Right lobe of liver (tissue), 6 donors: ENCODE data around the gene RAD50. TPM values are rescaled to one million over a fixed set of nuclear protein-coding genes. Genes with fewer than 3 reads are reported as not detected.

ENCODE experiments used
- ATAC-seq, 4 donors: fragments of 200-7000 bp; cut with Tn5 transposase; one replicate each; pipeline ENCODE4 v1.9.1; 2020; ENCODE audit warnings: mild to moderate bottlenecking in 4 of 4, moderate library complexity in 4 of 4
- DNase-seq, 3 donors: peaks; one replicate each; pipeline ENCODE4 v3.0.0-alpha.2; 2020
- H3K27ac ChIP-seq, 3 donors: fragments of 200-600 bp; one replicate each; pipeline ENCODE4 v1.8.0; 2022
- H3K27me3 ChIP-seq, 2 donors: fragments of 200-600 bp; one replicate each; pipeline ENCODE4 v1.8.0; 2022
- H3K36me3 ChIP-seq, 4 donors: fragments of 200-600 bp; sonication (generic) in 1 of 4; one replicate each; pipeline versions ENCODE4 v1.5.1 to v1.8.0; 2017 to 2022; ENCODE audit warnings: control low read depth in 1 of 4
- H3K4me1 ChIP-seq, 4 donors: fragments of 200-600 bp; sonication (generic) in 1 of 4; one replicate each; pipeline versions ENCODE4 v1.5.1 to v1.8.0; 2017 to 2022; ENCODE audit warnings: control low read depth in 1 of 4
- H3K4me3 ChIP-seq, 3 donors: fragments of 200-600 bp; one replicate each; pipeline ENCODE4 v1.8.0; 2022
- H3K9me3 ChIP-seq, 4 donors: fragments of 200-600 bp; sonication (generic) in 1 of 4; one replicate each; pipeline versions ENCODE4 v1.5.1 to v1.8.0; 2017 to 2022; ENCODE audit warnings: control low read depth in 1 of 4
- CTCF ChIP-seq, 4 donors: fragments of 200-600 bp in 3 of 4; fragments of 450-650 bp in 1 of 4; IDR thresholded peaks; one replicate each; pipeline versions ENCODE4 v1.5.1 to v1.8.0; 2016 to 2022; ENCODE audit warnings: antibody characterized with exemption in 4 of 4, mild to moderate bottlenecking in 2 of 4
- POLR2A ChIP-seq: fragments of 450-650 bp; IDR thresholded peaks from one replicate; pipeline ENCODE4 v1.6.1; 2017; ENCODE audit warnings: antibody characterized with exemption, mild to moderate bottlenecking
- WGBS: methylation state at CpG from one replicate; pipeline ENCODE4 v1.1.6; 2018; ENCODE audit warnings: low coverage, low lambda C conversion rate; ENCODE audit not compliant: insufficient coverage; ENCODE audit errors: missing lambda C conversion rate; 5-methylcytosine and 5-hydroxymethylcytosine counted together
- intact Hi-C, 2 donors: fragments of 100-400 bp; cut with DNase I; formaldehyde crosslinking; loops; one replicate each; pipeline versions ENCODE4 v1.11.2 to v1.14.1; 2022
- total RNA-seq, 6 experiments: library from RNA; depleted of rRNA in 2 of 6; stranded (reverse); fragments of >200 nt in 2 of 6; fragmentation: NEBNext Ultra II Directional in 3 of 6; extraction: Animal tissue kit (Norgen Biotek cat#: 25700) in 3 of 6; gene quantifications; one replicate each; pipeline versions ENCODE4 v1.1.0 to v1.2.4, GENCODE V29; 2016 to 2023
- donor health status: DM: no; HTN: yes; CAD: no.
- donor health status: DM: no; HTN: no; CAD: no.
- donor health status: DM: no; HTN: no; CAD: no.
- donor health status: DM: no; HTN: yes; CAD: no.
- donor health status: DM: no; HTN: yes; CAD: no.

Gene RAD50
- total RNA-seq, 6 experiments from 2014 or later = 14.1 to 27.7 (median 17.9) TPM

DNA sequence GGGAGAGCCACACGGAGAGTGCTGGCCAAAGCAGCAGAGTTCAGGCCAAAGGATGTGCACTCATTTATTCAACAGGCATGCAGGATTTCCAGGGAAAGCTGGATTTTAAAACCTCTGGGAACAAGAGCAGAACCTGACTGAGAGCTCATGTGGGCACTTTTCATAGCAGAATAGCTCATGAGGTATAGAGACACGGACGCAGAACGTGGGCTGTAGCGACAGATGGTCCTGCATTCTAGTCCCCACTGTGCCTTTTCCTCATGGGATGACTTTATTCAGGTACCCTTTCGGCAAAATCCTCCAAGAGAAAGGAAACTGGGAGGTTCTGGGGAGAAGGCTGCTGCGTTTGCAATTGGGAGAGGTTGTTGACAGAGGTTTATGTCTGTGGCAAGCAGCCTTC, 122.4 kb downstream of the RAD50 start:
- TF ChIP-seq POLR2A = no peak
- TF ChIP-seq CTCF (IDR thresholded peaks at IDR 0.05) = no peak
- Histone ChIP-seq H3K27me3 (no peaks in the 10 kb centered on the region), H3K27ac (no peak overlapping the region), H3K9me3 (no peaks in the 10 kb centered on the region), H3K4me3 (no peak overlapping the region), H3K4me1 (no peaks in the 10 kb centered on the region), H3K36me3 (no peaks in the 10 kb centered on the region)
- DNase-seq (no peak), ATAC-seq (no peak)
- WGBS = 79% methylated on average over 7 of the region's 7 CpGs
- intact Hi-C loops = no loop called here

- H3K27ac ChIP-seq = no peak overlapping the region
- no peaks in the 10 kb centered on the region for H3K9me3 ChIP-seq
- no peaks in the 10 kb centered on the region for H3K27me3 ChIP-seq
- ATAC-seq (no peak), DNase-seq (no peak)
- H3K36me3 ChIP-seq = no peaks in the 10 kb centered on the region
- 94% methylated on average over 6 of the region's 15 CpGs for WGBS
- TF ChIP-seq CTCF (IDR thresholded peaks at IDR 0.05) = no peak
- TF ChIP-seq POLR2A = no peak
- H3K4me1 ChIP-seq = no peaks in the 10 kb centered on the region
- H3K4me3 ChIP-seq = no peak overlapping the region
- intact Hi-C loops = no loop called here
Measured at GRCh38 chr5:132679717-132680380, 123.1 kb downstream of the RAD50 start.

GRCh38 chr5:132680780-132681475, 124.2 kb downstream of the RAD50 start:
- intact Hi-C loops = no loop called here
- 92% methylated on average over 7 of the region's 8 CpGs for WGBS
- DNase-seq = no peak
- ATAC-seq = no peak
- no peak overlapping the region for H3K4me3 ChIP-seq
- TF ChIP-seq POLR2A = no peak
- no peak for TF ChIP-seq CTCF (IDR thresholded peaks at IDR 0.05)
- no peaks in the 10 kb centered on the region for H3K9me3 ChIP-seq
- H3K4me1 ChIP-seq = no peaks in the 10 kb centered on the region
- H3K36me3 ChIP-seq = no peaks in the 10 kb centered on the region
- no peak overlapping the region for H3K27ac ChIP-seq
- H3K27me3 ChIP-seq = no peaks in the 10 kb centered on the region

DNA sequence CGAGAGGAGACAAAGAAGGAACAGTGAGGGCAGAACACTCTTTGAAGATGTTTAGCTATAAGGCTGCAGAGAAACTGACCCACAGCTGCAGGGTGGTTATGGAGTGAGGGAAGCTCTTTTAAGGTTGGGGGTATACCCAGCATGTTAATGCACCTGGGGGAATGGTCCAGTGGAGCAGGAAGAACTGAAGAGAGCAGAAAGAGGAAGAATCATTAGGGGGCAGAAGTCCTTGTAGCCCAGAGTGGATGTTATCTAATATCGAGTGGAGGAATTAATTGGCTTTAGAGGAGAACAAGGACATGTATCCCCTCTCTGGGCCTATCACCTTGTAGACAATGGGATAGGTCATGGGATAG, 124.7 kb downstream of the RAD50 start:
- Histone ChIP-seq H3K27ac (no peak overlapping the region), H3K27me3 (no peaks in the 10 kb centered on the region), H3K4me3 (no peak overlapping the region), H3K4me1 (no peaks in the 10 kb centered on the region), H3K9me3 (no peaks in the 10 kb centered on the region), H3K36me3 (no peaks in the 10 kb centered on the region)
- TF ChIP-seq POLR2A (no peak), CTCF (IDR thresholded peaks at IDR 0.05) (no peak)
- no peak for ATAC-seq
- intact Hi-C loops = no loop called here
- no peak for DNase-seq
- WGBS = 100% methylated on average over 2 of the region's 2 CpGs
